Panc1 (cell line): ENCODE data around the gene TPGS2.

Experiments
- POLR2AphosphoS5 ChIP-seq: IDR thresholded peaks from 2 replicates; pipeline ENCODE4 v1.6.1; 2012; ENCODE audit warnings: mild to moderate bottlenecking, low read depth, low read length, moderate library complexity
- SIN3A ChIP-seq: IDR thresholded peaks from 2 replicates; pipeline ENCODE4 v1.6.1; 2012; ENCODE audit warnings: low read depth, mild to moderate bottlenecking, low read length, moderate library complexity, borderline replicate concordance; ENCODE audit not compliant: insufficient read depth
- TCF7L2 ChIP-seq: IDR thresholded peaks from 2 replicates; pipeline ENCODE4 v1.6.1; 2011; ENCODE audit warnings: mild to moderate bottlenecking, low read depth, low read length, inconsistent platforms
- TF ChIP-seq, protein P1 (sequence below): fragments of 450-650 bp; IDR thresholded peaks from 2 replicates; pipeline ENCODE4 v1.5.1; 2017; ENCODE audit warnings: mild to moderate bottlenecking
- TF ChIP-seq, protein P2 (sequence below), 2 experiments: IDR thresholded peaks; 2 replicates each; pipeline ENCODE4 v1.6.1; 2011 to 2012; ENCODE audit warnings: low read depth in 2 of 2, control low read depth in 1 of 2, low read length in 1 of 2, mild to moderate bottlenecking in 1 of 2, moderate library complexity in 1 of 2; ENCODE audit not compliant: insufficient read depth in 1 of 2

DNA sequence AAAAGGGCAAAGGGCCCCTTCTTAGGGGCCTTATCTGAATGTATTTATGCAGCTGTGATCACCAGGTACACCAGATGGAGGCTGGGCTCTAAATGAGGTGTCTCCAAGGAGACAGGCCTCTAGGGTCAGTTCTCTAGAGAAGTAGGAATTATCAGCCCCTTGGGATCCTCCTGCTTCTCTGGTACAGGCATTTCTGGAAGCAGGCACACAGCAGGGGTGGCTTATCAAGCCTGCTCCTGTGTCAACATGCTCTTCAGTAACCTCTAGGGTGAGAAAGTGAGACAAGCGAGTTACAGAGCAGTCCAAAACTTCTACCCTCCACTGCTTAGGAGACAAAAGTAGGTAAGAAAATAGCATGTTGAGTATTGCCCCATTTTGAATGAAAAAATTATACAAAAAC is 13.8 kb downstream of the TPGS2 start:
- TF ChIP-seq, protein P1, sequence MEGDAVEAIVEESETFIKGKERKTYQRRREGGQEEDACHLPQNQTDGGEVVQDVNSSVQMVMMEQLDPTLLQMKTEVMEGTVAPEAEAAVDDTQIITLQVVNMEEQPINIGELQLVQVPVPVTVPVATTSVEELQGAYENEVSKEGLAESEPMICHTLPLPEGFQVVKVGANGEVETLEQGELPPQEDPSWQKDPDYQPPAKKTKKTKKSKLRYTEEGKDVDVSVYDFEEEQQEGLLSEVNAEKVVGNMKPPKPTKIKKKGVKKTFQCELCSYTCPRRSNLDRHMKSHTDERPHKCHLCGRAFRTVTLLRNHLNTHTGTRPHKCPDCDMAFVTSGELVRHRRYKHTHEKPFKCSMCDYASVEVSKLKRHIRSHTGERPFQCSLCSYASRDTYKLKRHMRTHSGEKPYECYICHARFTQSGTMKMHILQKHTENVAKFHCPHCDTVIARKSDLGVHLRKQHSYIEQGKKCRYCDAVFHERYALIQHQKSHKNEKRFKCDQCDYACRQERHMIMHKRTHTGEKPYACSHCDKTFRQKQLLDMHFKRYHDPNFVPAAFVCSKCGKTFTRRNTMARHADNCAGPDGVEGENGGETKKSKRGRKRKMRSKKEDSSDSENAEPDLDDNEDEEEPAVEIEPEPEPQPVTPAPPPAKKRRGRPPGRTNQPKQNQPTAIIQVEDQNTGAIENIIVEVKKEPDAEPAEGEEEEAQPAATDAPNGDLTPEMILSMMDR: no peak
- no peak for TF ChIP-seq TCF7L2
- TF ChIP-seq, protein P2, sequence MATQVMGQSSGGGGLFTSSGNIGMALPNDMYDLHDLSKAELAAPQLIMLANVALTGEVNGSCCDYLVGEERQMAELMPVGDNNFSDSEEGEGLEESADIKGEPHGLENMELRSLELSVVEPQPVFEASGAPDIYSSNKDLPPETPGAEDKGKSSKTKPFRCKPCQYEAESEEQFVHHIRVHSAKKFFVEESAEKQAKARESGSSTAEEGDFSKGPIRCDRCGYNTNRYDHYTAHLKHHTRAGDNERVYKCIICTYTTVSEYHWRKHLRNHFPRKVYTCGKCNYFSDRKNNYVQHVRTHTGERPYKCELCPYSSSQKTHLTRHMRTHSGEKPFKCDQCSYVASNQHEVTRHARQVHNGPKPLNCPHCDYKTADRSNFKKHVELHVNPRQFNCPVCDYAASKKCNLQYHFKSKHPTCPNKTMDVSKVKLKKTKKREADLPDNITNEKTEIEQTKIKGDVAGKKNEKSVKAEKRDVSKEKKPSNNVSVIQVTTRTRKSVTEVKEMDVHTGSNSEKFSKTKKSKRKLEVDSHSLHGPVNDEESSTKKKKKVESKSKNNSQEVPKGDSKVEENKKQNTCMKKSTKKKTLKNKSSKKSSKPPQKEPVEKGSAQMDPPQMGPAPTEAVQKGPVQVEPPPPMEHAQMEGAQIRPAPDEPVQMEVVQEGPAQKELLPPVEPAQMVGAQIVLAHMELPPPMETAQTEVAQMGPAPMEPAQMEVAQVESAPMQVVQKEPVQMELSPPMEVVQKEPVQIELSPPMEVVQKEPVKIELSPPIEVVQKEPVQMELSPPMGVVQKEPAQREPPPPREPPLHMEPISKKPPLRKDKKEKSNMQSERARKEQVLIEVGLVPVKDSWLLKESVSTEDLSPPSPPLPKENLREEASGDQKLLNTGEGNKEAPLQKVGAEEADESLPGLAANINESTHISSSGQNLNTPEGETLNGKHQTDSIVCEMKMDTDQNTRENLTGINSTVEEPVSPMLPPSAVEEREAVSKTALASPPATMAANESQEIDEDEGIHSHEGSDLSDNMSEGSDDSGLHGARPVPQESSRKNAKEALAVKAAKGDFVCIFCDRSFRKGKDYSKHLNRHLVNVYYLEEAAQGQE (IDR thresholded peaks at IDR 0.05; ENCODE audit: insufficient read depth in 1 of 2, low read depth in 2 of 2, low read length in 1 of 2): no peak
- TF ChIP-seq POLR2AphosphoS5: no peak
- no peak for TF ChIP-seq SIN3A
